HG03025 (cell line): Measurements from ENCODE around the gene CYTH2.

Experiments used
- ATAC-seq: cut with Tn5 transposase; IDR thresholded peaks from one replicate; pipeline ENCODE4 v1.9.1; 2021; ENCODE audit warnings: mild to moderate bottlenecking, moderate library complexity; ENCODE audit not compliant: unreplicated experiment, low FRiP score

The CYTH2 gene

GRCh38 chr19:48492925-48493717 is 24.0 kb downstream of the CYTH2 start:
- peak; percentile 51 for ATAC-seq

- no peak for ATAC-seq
Measured at GRCh38 chr19:48493718-48494401, 24.7 kb downstream of the CYTH2 start.

GRCh38 chr19:48495396-48495795 is 26.2 kb downstream of the CYTH2 start:
- no peak for ATAC-seq

GRCh38 chr19:48496959-48497727 is 28.0 kb downstream of the CYTH2 start:
- ATAC-seq, result no peak

GRCh38 chr19:48497728-48498594 is 28.8 kb downstream of the CYTH2 start:
- ATAC-seq, result no peak

GRCh38 chr19:48498595-48499311 is 29.6 kb downstream of the CYTH2 start:
- no peak for ATAC-seq

GRCh38 chr19:48499316-48500090 is 30.3 kb downstream of the CYTH2 start:
- no peak for ATAC-seq

GRCh38 chr19:48500830-48501493 is 31.8 kb downstream of the CYTH2 start:
- ATAC-seq, result no peak

GRCh38 chr19:48501494-48502349 is 32.6 kb downstream of the CYTH2 start:
- no peak for ATAC-seq

- no peak for ATAC-seq
Measured at GRCh38 chr19:48502350-48503018, 33.3 kb downstream of the CYTH2 start.

- no peak for ATAC-seq
Measured at GRCh38 chr19:48506138-48506733, 37.1 kb downstream of the CYTH2 start.

GRCh38 chr19:48507911-48508439 is 38.8 kb downstream of the CYTH2 start:
- ATAC-seq, result no peak

GRCh38 chr19:48508729-48509411 is 39.7 kb downstream of the CYTH2 start:
- no peak for ATAC-seq

GRCh38 chr19:48509467-48510194 is 40.5 kb downstream of the CYTH2 start:
- ATAC-seq, result no peak
